Measurements from ENCODE around the gene MED28.

MED28 gene

GRCh38 chr4:17667653-17668201 is 53.3 kb downstream of the MED28 start:
- H4K20me1 ChIP-seq (ENCODE audit: insufficient read depth, low read length) = no peaks in the 10 kb centered on the region
- H3K27me3 ChIP-seq (replicated peaks; ENCODE audit: insufficient read depth, low read length) = no peaks in the 10 kb centered on the region
- H2AFZ ChIP-seq (ENCODE audit: low read length) = no peak overlapping the region
- TF ChIP-seq CTCF (IDR thresholded peaks at IDR 0.05; ENCODE audit: low read length) (no peak), EZH2phosphoT487 (IDR thresholded peaks at IDR 0.05; ENCODE audit: low read length) (no peak), EZH2 (optimal IDR thresholded peaks at IDR 0.05; ENCODE audit: low read depth, low read length) (no peak)
- no peak overlapping the region for H3K9ac ChIP-seq (ENCODE audit: low read length)
- DNase-seq = peak; percentile 41
- H3K4me3 ChIP-seq (ENCODE audit: low read length) = no peak overlapping the region
- H3K4me2 ChIP-seq (ENCODE audit: low read depth, low read length) = no peak overlapping the region
- H3F3A ChIP-seq (ENCODE audit: insufficient read depth, low read length) = no peaks in the 10 kb centered on the region
- H3K9me2 ChIP-seq (replicated peaks; ENCODE audit: insufficient read depth, low read length) = no peaks in the 10 kb centered on the region
- H3K79me2 ChIP-seq (ENCODE audit: low read length) = no peaks in the 10 kb centered on the region
- no peaks in the 10 kb centered on the region for H3K4me1 ChIP-seq (ENCODE audit: low read length)
- H3K27ac ChIP-seq (ENCODE audit: low read length) = no peak overlapping the region
- no peaks in the 10 kb centered on the region for H3K36me3 ChIP-seq (replicated peaks; ENCODE audit: insufficient read depth, low read length)
- no peaks in the 10 kb centered on the region for H3K9me3 ChIP-seq (replicated peaks; ENCODE audit: insufficient read depth, low read length)

GRCh38 chr4:17670423-17670822 is 56.0 kb downstream of the MED28 start:
- no peak overlapping the region for H3K4me3 ChIP-seq (ENCODE audit: low read length)
- DNase-seq = no peak
- no peak overlapping the region for H3K9ac ChIP-seq (ENCODE audit: low read length)
- TF ChIP-seq EZH2phosphoT487 (IDR thresholded peaks at IDR 0.05; ENCODE audit: low read length) (no peak), EZH2 (optimal IDR thresholded peaks at IDR 0.05; ENCODE audit: low read depth, low read length) (no peak), CTCF (IDR thresholded peaks at IDR 0.05; ENCODE audit: low read length) (no peak)
- H3K4me2 ChIP-seq (ENCODE audit: low read depth, low read length) = no peak overlapping the region
- no peak overlapping the region for H2AFZ ChIP-seq (ENCODE audit: low read length)
- H3K79me2 ChIP-seq (ENCODE audit: low read length) = no peaks in the 10 kb centered on the region
- no peaks in the 10 kb centered on the region for H3K4me1 ChIP-seq (ENCODE audit: low read length)
- H3K36me3 ChIP-seq (replicated peaks; ENCODE audit: insufficient read depth, low read length) = no peaks in the 10 kb centered on the region
- H4K20me1 ChIP-seq (ENCODE audit: insufficient read depth, low read length) = no peaks in the 10 kb centered on the region
- H3K27me3 ChIP-seq (replicated peaks; ENCODE audit: insufficient read depth, low read length) = no peaks in the 10 kb centered on the region
- H3K9me2 ChIP-seq (replicated peaks; ENCODE audit: insufficient read depth, low read length) = no peaks in the 10 kb centered on the region
- no peaks in the 10 kb centered on the region for H3F3A ChIP-seq (ENCODE audit: insufficient read depth, low read length)
- no peaks in the 10 kb centered on the region for H3K9me3 ChIP-seq (replicated peaks; ENCODE audit: insufficient read depth, low read length)
- H3K27ac ChIP-seq (ENCODE audit: low read length) = no peak overlapping the region

DNA sequence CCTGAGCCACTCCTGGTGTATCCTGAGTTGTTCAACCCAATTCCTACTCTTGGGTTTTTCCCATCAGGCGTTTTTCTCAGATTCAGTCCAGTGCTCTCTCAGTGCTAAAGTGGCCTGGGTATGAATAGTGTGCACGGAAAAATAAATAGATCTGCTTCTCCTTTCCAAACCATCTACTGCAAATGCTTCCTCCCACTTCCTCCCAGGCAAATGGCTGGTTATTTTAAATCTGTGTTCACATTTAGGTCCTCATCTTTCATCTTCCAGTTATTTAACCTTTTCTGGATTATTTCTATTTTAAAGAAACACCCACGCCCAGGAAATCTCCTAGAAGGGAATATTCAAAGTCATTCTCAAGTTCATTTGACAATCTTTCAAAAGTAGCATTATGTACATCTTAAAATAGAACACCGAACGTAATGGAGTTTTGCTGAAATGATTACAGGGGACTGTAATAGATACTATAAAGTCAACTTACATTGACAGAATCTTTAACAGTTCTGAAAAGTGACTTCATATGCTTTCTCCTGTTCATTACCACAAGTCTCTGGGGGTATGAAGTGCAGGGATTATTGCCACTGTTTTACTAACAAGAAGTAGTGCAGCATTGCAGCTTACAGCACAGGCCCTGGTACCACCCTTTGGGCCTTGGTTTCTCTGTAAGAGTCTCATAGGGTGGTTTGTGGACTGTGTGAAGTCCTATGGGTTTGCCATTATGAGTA is 66.3 kb downstream of the MED28 start:
- Histone ChIP-seq H3K36me3 (replicated peaks; ENCODE audit: insufficient read depth, low read length) (no peaks in the 10 kb centered on the region), H2AFZ (ENCODE audit: low read length) (no peak overlapping the region), H3K4me1 (ENCODE audit: low read length) (no peaks in the 10 kb centered on the region), H3K27ac (ENCODE audit: low read length) (no peak overlapping the region), H3F3A (ENCODE audit: insufficient read depth, low read length) (no peaks in the 10 kb centered on the region), H4K20me1 (ENCODE audit: insufficient read depth, low read length) (no peaks in the 10 kb centered on the region), H3K9me3 (replicated peaks; ENCODE audit: insufficient read depth, low read length) (no peaks in the 10 kb centered on the region), H3K4me2 (ENCODE audit: low read depth, low read length) (no peak overlapping the region), H3K27me3 (replicated peaks; ENCODE audit: insufficient read depth, low read length) (no peaks in the 10 kb centered on the region), H3K9ac (ENCODE audit: low read length) (no peak overlapping the region), H3K79me2 (ENCODE audit: low read length) (no peaks in the 10 kb centered on the region), H3K9me2 (replicated peaks; ENCODE audit: insufficient read depth, low read length) (no peaks in the 10 kb centered on the region), H3K4me3 (ENCODE audit: low read length) (no peak overlapping the region)
- DNase-seq = no peak
- TF ChIP-seq CTCF (IDR thresholded peaks at IDR 0.05; ENCODE audit: low read length) (no peak), EZH2 (optimal IDR thresholded peaks at IDR 0.05; ENCODE audit: low read depth, low read length) (no peak)

Measured in MM.1S (cell line).